H1 (cell line): Measurements from ENCODE around the gene C1QL2. TPM values are rescaled to one million over a fixed set of nuclear protein-coding genes. Genes with fewer than 3 reads are reported as not detected.

Experiments
- BRCA1 ChIP-seq: IDR thresholded peaks from 2 replicates; pipeline ENCODE4 v1.6.1; 2012; ENCODE audit warnings: low read depth, low read length, improper control_type of control experiment
- CEBPB ChIP-seq: IDR thresholded peaks from 2 replicates; pipeline ENCODE4 v1.6.1; 2012; ENCODE audit warnings: low read depth, low read length
- RAD21 ChIP-seq, 2 experiments: IDR thresholded peaks in 1 of 2; conservative IDR thresholded peaks in 1 of 2; 2 replicates each; pipeline ENCODE4 v1.6.1; 2011; ENCODE audit warnings: low read depth in 2 of 2, low read length in 2 of 2, improper control_type of control experiment in 1 of 2, inconsistent platforms in 1 of 2, mild to moderate bottlenecking in 1 of 2, moderate library complexity in 1 of 2
- SP4 ChIP-seq: IDR thresholded peaks from 2 replicates; pipeline ENCODE4 v1.6.1; 2012; ENCODE audit warnings: low read length, inconsistent platforms
- TBP ChIP-seq: IDR thresholded peaks from 2 replicates; pipeline ENCODE4 v1.6.1; 2011; ENCODE audit warnings: low read depth, low read length, improper control_type of control experiment
- polyA plus RNA-seq, 7 experiments: library from polyadenylated mRNA; depleted of rRNA in 3 of 7; stranded (reverse) in 5 of 7; unstranded in 2 of 7; fragments of >200 nt in 5 of 7; fragments of 200-250 nt in 2 of 7; gene quantifications; 1 replicate in 5 of 7; 2 replicates in 1 of 7; 4 replicates in 1 of 7; pipeline versions ENCODE4 v1.2.1 to v1.2.3, GENCODE V29; 2011 to 2013; ENCODE audit warnings: missing spikeins in 2 of 7, mixed read lengths in 2 of 7
- total RNA-seq: library from RNA; stranded (reverse); fragmentation: NEBNext Ultra II Directional; extraction: Animal tissue kit (Norgen Biotek cat#: 25700); gene quantifications from 2 replicates; pipeline ENCODE4 v1.2.1, GENCODE V29; 2021

Gene C1QL2
- total and polyA plus RNA-seq, 2 of the 8 experiments (the other 6 are each of a cell fraction or from before 2014, with no cell fraction given), result 0.80 to 0.88 TPM

- TF ChIP-seq TBP (no peak), CEBPB (no peak), RAD21 (IDR thresholded peaks at IDR 0.05 in 1 of 2, conservative IDR thresholded peaks at IDR 0.05 in 1 of 2; ENCODE audit: low read depth in 2 of 2, low read length in 2 of 2) (no peak), SP4 (no peak), BRCA1 (no peak)
- TF ChIP-seq, all 59 proteins: peak for 0
Measured at GRCh38 chr2:119160361-119160990, 1.9 kb upstream of the C1QL2 start (continued).
